NCI-H2227 (cell line): ENCODE measurements around the gene THOC5.

ENCODE experiments used
- DNase-seq: peaks from one replicate; lab custom pipeline; 2025; ENCODE audit not compliant: unreplicated experiment; lab: John Stamatoyannopoulos, UW

Gene THOC5

GRCh38 chr22:29478326-29479276 lies 75.0 kb downstream of the THOC5 start:
- peak; percentile 33 for DNase-seq

DNA sequence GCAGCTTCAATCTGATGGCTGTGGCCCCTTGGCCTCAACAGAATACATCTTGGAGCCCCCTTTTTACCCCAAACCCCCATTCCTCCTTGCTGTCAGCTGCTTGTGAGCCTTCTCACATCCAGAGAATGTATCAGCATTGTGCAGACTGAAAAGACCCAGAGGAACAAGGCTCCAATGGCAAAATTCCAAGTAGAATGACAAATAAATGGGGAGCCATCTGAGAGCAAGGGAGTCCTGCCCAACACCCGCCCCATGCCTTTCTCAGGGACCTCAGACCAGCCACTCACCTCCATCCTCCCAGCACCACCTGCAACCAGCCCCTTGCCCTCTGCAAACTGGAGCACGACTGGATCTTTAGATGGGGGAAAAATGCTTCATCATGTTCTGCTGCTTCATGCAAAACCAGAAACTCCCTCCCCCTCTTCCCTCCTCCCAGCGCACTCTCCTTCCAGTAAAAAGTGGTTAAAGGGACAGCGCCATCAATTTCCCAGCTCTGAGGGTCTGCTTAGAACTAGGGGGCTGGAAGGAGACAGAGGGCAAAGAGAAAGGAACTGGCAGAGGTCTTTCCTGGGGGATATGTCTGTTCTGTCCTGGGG lies 75.7 kb downstream of the THOC5 start:
- peak; percentile 66 for DNase-seq

DNA sequence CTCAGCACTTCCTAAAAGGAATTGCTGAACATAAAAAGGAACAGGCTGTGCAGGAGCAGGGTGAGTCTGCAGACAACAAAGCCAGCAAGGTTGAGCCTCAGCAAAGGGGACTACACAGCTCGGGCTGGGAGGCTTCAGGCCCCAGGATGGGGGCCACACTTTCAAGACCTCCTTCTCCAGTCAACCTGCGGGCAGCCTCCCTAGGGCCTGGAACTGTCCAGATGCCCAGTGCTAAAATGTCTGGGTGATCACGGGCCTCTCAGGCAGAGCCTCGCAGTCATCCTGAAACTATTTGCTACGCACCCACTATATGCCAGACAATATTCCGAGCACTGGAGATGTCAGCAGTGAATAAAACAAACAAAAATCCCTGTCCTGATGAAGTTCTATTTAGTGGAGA lies 77.4 kb downstream of the THOC5 start:
- no peak for DNase-seq

GRCh38 chr22:29475550-29475949 lies 78.0 kb downstream of the THOC5 start:
- DNase-seq, result no peak

DNA sequence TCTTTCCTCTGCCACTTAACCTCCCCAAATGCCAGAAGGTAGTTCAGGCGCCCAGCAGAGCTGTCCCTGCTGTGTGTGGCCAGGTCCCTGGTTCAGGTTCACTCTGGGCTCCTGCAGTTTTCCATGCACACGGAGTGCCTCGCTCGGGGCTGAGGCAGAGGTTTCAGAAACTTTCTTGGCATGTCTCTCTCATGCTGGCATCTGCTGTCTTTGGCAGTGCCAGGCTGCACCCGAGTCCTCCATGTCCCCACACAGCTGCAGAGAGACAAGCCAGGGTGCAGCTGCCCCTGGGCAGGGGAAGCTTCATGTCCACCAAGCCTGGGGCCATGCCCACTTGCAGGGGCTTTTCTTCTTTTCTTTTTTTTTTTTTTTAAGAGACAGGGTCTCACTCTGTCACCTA lies 80.6 kb downstream of the THOC5 start:
- DNase-seq, result no peak

- no peak for DNase-seq
These were observed 83.2 kb downstream of the THOC5 start for GRCh38 chr22:29470159-29470855.

- no peak for DNase-seq
These were observed 83.8 kb downstream of the THOC5 start for GRCh38 chr22:29469755-29470154.

- no peak for DNase-seq
These were observed 89.0 kb downstream of the THOC5 start for GRCh38 chr22:29464581-29464980.

- no peak for DNase-seq
These were observed 89.9 kb downstream of the THOC5 start for GRCh38 chr22:29463629-29464028.

DNA sequence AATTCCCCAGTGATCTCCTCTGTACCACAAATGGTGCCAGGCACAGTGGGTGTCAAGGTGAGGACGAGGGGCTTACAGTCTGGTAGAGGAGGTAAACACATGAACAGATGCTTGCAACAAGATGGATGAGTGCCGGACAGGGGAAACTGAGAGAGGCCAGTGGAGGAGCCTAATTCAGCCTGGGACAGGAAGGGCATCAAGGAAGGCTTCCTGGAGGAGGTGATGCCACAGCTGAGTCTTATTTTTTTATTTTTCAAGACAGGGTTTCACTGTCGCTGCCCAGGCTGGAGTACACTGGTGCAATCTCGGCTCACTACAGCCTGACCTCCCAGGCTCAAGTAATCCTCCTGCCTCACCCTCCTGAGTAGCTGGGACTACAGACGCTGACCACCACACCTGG lies 92.3 kb downstream of the THOC5 start:
- no peak for DNase-seq

- peak; percentile 36 for DNase-seq
These were observed 93.8 kb downstream of the THOC5 start for GRCh38 chr22:29459773-29460172.

GRCh38 chr22:29458551-29458950 lies 95.0 kb downstream of the THOC5 start:
- no peak for DNase-seq

DNA sequence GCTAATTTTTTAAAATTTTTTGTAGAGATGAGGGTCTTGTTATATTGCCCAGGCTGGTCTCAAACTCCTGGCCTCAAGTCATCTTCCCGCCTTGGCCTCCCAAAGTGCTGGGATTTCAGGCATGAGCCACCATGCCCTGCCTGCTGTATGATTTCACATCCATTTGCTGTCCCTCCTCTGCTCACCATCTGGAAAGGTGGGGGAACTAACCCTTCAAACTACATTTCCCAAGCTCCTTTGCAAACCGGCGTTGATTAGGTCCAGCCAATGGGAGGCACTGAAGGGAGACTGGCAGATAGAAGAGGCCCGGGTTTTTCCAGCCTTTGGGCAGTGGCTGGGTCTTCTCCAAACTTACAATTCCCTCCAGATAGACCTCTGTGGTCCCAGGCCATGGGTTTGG lies 95.8 kb downstream of the THOC5 start:
- peak; percentile 59 for DNase-seq

DNA sequence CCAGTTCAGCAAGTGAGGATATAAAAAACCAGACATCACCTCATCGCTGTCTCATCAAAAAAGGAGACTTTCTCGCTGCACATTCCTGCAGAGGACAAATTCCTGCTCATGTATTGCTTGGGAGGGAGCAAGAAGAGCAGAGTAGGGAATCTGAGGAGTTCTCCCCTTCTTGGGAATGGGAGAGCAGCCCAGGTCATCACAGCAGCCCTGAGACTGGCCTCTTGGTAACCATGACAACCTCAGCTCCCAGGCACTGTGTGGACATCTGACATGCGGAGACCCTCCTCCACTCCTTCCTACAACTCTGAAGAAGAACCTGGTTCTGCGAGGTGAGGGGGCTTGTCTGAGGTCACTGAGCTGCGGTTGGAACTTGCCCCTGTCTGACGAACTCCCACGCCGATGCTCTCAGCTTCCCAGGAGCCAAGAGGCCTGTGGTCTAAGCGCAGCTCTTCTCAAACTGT lies 97.3 kb downstream of the THOC5 start:
- DNase-seq, result no peak
